Activated CD4-positive, alpha-beta T cell treated with anti-CD3 and anti-CD28 coated beads, Interleukin-2, Interleukin-4, amounts not matched to agents 100 ng/mL and 50 ng/mL, durations not matched to agents 16 hours and 8 hours (primary cell): ENCODE results near the gene C6orf62.
"Not testable (repeated sequence)": the region's sequence is repeated elsewhere in the genome, so short reads cannot be mapped to it uniquely, and the experiment has no call there.

ENCODE experiments used
- DNase-seq: peaks from one replicate; pipeline ENCODE4 v3.0.0-alpha.2; 2020; ENCODE audit warnings: low spot score

The C6orf62 gene

GRCh38 chr6:24699521-24700359 is 19.2 kb downstream of the C6orf62 start:
- peak; percentile 26 for DNase-seq

- peak; percentile 19 for DNase-seq
Measured at GRCh38 chr6:24696097-24696496, 22.9 kb downstream of the C6orf62 start.

DNA sequence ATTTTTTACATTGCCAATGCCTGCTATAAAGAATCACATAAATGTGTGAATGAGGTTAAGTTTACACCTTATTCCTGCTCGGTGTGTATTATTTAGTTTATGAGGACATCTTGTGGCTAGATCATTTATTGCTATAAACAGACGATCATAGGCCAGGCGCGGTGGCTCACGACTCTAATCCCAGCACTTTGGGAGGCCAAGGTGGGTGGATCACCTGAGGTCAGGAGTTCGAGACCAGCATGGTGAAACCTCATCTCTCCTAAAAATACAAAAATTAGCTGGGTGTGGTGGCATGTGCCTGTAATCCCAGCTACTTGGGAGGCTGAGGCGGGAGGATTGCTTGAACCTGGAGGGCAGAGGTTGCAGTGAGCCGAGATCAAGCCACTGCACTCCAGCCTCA is 23.3 kb downstream of the C6orf62 start:
- peak; percentile 51 for DNase-seq

DNA sequence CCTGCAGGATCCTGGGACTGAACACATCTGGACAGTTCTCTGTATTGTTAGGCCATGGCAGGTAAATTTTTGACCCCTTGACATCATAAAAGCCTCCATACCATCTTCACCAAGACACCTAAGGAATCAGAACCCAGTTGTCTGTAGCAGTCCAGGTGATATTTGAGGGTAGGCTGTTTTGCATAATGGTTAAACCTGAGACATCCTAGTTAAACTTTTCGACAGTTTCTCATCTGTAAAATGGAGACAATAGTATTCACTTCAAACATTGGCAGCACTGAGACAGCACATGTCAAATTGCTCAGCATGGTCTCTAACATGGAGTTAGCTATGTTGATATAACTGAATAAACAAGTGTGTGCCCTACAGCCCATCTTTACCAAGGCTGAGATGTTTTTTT is 24.8 kb downstream of the C6orf62 start:
- DNase-seq = no peak

DNA sequence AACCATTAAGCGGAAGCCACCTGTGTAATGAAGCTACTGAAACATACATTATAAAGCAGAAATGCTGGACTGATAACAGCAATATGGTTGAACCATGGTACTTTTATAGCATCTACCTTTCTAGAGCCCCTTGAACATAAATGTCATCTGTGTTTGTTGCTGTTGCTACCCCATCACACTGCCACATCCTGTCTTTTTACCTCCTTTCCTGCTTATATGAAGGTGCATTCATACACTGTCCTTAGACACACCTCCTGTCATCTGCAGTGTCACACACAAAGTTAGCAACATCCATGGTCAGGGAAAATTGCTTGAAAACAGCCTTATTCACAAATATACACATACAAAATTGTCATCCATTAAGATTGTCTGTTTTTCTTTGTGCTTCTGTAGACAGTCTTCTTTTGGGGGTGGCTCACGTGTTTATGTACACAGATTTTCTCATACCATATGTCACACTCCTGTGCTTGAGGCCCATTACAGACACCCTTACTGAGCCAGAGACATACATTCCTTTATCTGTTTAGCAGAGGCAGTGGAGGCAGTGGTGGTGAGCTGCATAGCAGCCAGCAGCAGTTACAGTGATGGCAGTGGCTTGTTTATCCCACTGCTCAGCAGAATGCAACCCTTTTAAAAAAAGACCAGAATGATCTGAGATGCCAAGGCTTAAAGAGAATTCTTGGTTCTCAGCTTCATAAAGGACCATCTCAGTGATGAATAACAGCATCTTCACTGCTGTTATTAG is 25.9 kb downstream of the C6orf62 start:
- no peak for DNase-seq

DNA sequence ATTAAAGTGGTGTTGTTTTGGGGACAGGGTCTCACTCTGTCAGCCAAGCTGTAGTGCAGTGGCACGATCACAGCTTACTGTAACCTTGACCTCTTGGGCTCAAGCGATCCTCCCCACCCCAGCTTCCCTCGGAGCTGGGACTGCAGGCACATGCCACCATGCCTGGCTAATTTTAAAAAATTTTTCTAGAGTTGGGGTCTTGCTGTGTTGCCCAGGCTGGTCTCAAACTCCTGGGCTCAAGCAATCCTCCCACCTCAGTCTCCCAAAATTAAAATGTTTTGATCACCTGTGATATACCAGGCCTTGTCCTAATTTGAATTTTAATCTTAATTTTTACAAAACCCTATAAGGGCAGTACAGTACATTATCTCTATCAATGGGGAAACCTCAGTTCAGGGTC is 26.5 kb downstream of the C6orf62 start:
- no peak for DNase-seq

- DNase-seq = no peak
Measured at GRCh38 chr6:24692003-24692402, 27.0 kb downstream of the C6orf62 start.

- no peak for DNase-seq
Measured at GRCh38 chr6:24691550-24691949, 27.4 kb downstream of the C6orf62 start.

- DNase-seq = no peak
Measured at GRCh38 chr6:24690593-24690992, 28.4 kb downstream of the C6orf62 start.

DNA sequence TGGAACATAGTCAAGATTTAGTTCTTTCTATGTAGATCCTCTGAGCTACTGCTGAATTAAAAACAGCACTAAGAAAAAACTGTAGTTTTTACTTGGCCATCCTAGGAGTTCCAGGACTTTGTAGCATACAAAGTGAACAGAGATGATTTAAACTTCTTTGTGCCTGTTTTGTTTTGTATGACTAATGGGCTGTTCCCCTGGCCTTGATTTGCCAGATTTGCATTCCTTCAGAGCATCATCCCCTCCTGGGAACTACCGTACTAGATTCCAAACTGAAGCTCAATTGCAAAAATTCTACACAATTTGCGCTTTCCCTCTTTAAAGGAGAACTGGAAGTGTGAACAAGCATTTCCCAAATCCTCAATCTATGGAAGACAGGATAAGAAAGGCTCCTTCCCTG is 29.0 kb downstream of the C6orf62 start:
- no peak for DNase-seq

DNA sequence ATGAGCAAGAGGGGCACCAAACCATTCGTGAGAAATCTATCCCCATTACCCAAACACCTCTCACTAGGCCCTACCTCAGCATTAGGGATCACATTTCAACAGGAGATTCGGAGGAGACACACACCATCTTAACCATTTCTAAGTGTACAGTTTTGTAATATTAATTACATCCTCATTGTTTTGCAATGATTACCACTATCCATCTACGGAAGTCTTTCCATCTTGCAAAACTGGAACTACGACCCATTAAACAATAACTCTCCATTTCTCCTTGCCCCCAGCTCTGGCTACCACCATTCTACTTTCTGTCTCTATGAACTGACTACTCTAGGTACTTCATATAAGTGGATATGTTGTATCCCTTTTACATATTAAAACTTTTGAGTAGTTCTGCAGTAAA is 32.0 kb downstream of the C6orf62 start:
- DNase-seq = no peak

DNA sequence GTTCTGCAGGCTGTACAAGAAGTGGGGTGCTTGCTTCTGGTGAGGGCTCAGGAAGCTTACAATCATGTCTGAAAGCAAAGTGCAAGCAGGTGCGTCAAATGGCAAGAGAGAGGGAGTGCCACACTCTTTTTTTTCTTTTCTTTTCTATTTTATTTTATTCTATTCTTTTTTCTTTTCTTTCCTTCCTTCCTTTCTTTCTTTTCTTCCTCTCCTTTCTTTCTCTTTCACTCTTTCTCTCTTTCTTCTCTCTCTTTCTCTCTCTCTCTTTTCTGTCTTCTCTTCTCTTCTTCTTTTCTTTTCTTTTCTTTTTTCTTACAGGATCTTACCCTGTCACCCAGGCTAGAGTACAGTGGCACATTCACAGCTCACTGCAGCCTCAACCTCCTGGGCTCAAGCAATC is 32.5 kb downstream of the C6orf62 start:
- no peak for DNase-seq

DNA sequence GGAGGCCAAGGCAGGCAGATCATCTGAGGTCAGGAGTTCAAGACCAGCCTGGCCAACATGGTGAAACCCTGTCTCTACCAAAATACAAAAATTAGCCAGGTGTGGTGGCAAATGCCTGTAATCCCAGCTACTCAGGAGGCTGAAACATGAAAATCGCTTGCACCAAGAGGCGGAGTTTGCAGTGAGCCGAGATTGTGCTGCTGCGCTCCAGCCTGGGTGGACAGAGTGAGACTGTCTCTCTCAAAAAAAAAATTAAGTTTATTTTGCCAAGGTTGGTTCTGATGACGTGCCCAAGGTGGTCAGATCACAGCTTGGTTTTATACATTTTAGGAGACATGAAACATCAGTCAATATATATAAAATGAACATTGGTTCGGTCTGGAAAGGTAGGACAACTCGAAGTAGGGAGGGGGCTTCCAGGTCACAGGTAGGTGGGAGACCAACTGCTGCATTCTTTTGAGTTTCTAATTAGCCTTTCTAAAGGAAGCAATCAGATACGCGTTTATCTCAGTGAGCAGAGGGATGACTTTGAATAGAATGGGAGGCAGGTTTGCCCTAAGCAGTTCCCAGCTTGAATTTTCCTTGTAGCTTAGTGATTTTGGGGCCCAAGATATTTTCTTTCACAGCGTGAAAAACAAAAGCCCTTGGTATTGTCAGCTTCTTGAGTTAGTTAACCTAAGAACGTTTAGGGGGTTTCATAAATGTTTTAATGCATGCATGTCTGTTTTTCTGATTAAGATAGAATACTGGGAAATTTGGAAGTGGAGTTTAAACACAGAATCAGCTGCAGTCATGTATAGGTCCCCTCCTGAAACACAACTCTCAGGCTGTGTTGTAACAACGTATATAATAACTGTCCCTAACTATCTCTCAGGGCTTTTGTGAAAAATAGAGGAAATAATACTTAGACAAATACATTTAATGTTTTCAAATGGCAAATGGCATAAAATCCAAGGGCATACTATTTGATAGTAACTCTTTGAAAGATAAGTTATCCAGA is 35.4 kb downstream of the C6orf62 start:
- DNase-seq = no peak

DNA sequence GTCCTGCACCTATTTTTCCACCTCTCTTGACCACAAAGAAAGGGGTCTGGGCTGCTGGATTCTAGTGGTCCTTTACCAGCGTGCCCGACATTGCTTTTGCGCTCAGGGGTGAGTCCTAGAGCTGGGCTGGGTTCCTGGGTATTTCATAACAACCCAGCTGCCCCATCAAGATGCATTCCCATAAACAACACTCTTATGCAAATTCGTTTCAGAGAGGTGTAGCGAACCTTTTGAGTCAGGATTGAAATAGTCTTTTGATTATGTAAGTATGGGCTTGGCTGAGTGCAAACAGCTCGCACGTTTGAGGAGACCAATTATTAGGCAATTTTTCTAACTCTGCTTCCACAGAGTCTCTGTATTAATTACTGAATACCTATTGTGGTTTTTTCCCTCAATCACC is 38.4 kb downstream of the C6orf62 start:
- DNase-seq = no peak

- not testable (repeated sequence) for DNase-seq
Measured at GRCh38 chr6:24678792-24679352, 40.1 kb downstream of the C6orf62 start.

- no peak for DNase-seq
Measured at GRCh38 chr6:24673625-24674024, 45.3 kb downstream of the C6orf62 start.

DNA sequence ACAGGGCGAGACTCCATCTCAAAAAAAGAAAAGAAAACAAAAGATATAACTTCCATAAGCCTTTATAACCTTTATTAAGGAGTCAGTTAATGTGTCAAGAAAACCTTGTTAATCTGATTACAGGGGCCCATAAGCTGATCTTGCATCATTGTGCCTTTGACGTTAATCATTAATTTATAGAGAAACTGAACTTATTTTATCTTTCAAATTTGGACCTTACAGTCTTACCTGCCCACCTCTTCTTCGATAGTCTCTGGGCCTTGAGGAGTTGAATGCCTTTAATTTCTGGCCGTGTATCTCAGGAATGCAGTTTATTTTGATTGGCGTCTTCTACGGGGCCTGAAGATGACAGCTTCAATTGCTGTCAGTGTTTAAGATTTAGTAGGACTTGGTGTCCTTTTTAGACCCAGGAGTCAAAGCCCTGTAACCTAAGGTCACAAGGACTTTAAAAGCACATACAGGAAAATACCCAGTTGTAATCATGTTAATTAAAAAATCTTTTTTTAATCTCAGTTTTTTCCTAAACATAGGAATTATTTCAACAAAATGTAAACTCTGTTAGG is 46.3 kb downstream of the C6orf62 start:
- DNase-seq = no peak

GRCh38 chr6:24671077-24671476 is 47.9 kb downstream of the C6orf62 start:
- not testable (repeated sequence) for DNase-seq

- DNase-seq = not testable (repeated sequence)
Measured at GRCh38 chr6:24670492-24670891, 48.5 kb downstream of the C6orf62 start.

GRCh38 chr6:24668997-24669361 is 50.0 kb downstream of the C6orf62 start:
- DNase-seq = no peak
